OCI-LY7 (cell line): ENCODE data around the gene SBNO1. TPM values are rescaled to one million over a fixed set of nuclear protein-coding genes. Genes with fewer than 3 reads are reported as not detected.

Experiments used
- BruUV-seq: library from RNA; stranded (reverse); fragments of 400-500 nt; replicated peaks from 2 replicates; lab custom pipeline; 2021; lab: Mats Ljungman, UMichigan
- CTCF ChIA-PET: fragments of 300-600 bp; sonication (Branson Sonifier 250); formaldehyde crosslinking; loops from one replicate; lab custom pipeline; 2022; ENCODE audit warnings: antibody characterized with exemption; ENCODE audit not compliant: unreplicated experiment; lab: Charles Lee
- POLR2A ChIA-PET: fragments of 300-600 bp; sonication (Branson Sonifier 250); formaldehyde crosslinking; loops from one replicate; lab custom pipeline; 2022; ENCODE audit warnings: antibody characterized with exemption; lab: Charles Lee
- DNase-seq: peaks from one replicate; pipeline ENCODE4 v3.0.0-alpha.2; 2015; ENCODE audit warnings: low spot score
- H2AFZ ChIP-seq: fragments of 200-600 bp; sonication (generic), shearing (Covaris generic); 2 replicates; pipeline ENCODE4 v1.6.1; 2014; ENCODE audit warnings: mild to moderate bottlenecking, antibody characterized with exemption, low read length, moderate library complexity
- H3K27ac ChIP-seq: fragments of 200-600 bp; sonication (generic); 2 replicates; pipeline ENCODE4 v1.5.1; 2014; ENCODE audit warnings: mixed run types, low read depth, mild to moderate bottlenecking, moderate library complexity, low read length, inconsistent platforms; ENCODE audit not compliant: poor library complexity, severe bottlenecking
- H3K36me3 ChIP-seq: fragments of 200-600 bp; sonication (generic); 2 replicates; pipeline ENCODE4 v1.6.1; 2014; ENCODE audit warnings: mild to moderate bottlenecking, antibody characterized with exemption, low read length, moderate library complexity, mixed read lengths; ENCODE audit not compliant: insufficient read depth
- H3K4me1 ChIP-seq: fragments of 200-600 bp; sonication (generic); 2 replicates; pipeline ENCODE4 v1.5.1; 2014; ENCODE audit warnings: mild to moderate bottlenecking, low read length; ENCODE audit not compliant: insufficient read depth, poor library complexity, severe bottlenecking
- H3K4me2 ChIP-seq: fragments of 200-600 bp; sonication (generic); 2 replicates; pipeline ENCODE4 v1.6.1; 2014; ENCODE audit warnings: mild to moderate bottlenecking, low read length
- H3K4me3 ChIP-seq: fragments of 200-600 bp; sonication (generic); 2 replicates; pipeline ENCODE4 v1.5.1; 2014; ENCODE audit warnings: mild to moderate bottlenecking, low read depth, low read length; ENCODE audit not compliant: poor library complexity, severe bottlenecking
- H3K79me2 ChIP-seq: fragments of 200-600 bp; sonication (generic); 2 replicates; pipeline ENCODE4 v1.6.1; 2016; ENCODE audit warnings: low read depth, mild to moderate bottlenecking, low read length, moderate library complexity, mixed read lengths; ENCODE audit not compliant: insufficient read depth
- H3K9me2 ChIP-seq: fragments of 200-600 bp; sonication (generic); 2 replicates; pipeline ENCODE4 v1.6.1; 2016; ENCODE audit warnings: mild to moderate bottlenecking, low read length, mixed read lengths; ENCODE audit not compliant: insufficient read depth
- H3K9me3 ChIP-seq: fragments of 200-600 bp; sonication (generic); 2 replicates; pipeline ENCODE4 v1.6.1; 2014; ENCODE audit warnings: mild to moderate bottlenecking, mixed run types, low read length, mixed read lengths
- H4K20me1 ChIP-seq: fragments of 200-600 bp; sonication (generic); 2 replicates; pipeline ENCODE4 v1.6.1; 2014; ENCODE audit warnings: mild to moderate bottlenecking, antibody characterized with exemption, low read length, moderate library complexity, mixed read lengths; ENCODE audit not compliant: insufficient read depth
- CTCF ChIP-seq: fragments of 200-600 bp; sonication (generic); conservative IDR thresholded peaks from 2 replicates; pipeline ENCODE4 v1.5.1; 2014; ENCODE audit warnings: mild to moderate bottlenecking, antibody characterized with exemption, low read length, moderate library complexity, mixed read lengths
- EZH2phosphoT487 ChIP-seq: fragments of 200-600 bp; sonication (generic); IDR thresholded peaks from 2 replicates; pipeline ENCODE4 v1.6.1; 2018; ENCODE audit warnings: low read depth, borderline replicate concordance, mild to moderate bottlenecking, mixed run types, antibody characterized with exemption, low read length, moderate library complexity, mixed read lengths
- intact Hi-C: fragments of 100-400 bp; cut with micrococcal nuclease; formaldehyde crosslinking; loops from one replicate; pipeline ENCODE4 v1.10.0; 2022; ENCODE audit not compliant: unreplicated experiment
- total RNA-seq, 2 experiments: library from RNA; depleted of rRNA in 1 of 2; stranded (reverse); fragments of >200 nt in 1 of 2; shearing (Covaris generic) in 1 of 2; gene quantifications; 2 replicates each; pipeline ENCODE4 v1.2.3, GENCODE V29; 2014 to 2022

The SBNO1 gene
- total RNA-seq, 2 experiments from 2014 or later = 23.7 to 57.3 TPM

GRCh38 chr12:123401753-123402683 lies 37.4 kb upstream of the SBNO1 start:
- Histone ChIP-seq H3K4me1 (no peaks in the 10 kb centered on the region), H3K4me2 (no peak overlapping the region), H3K79me2 (peaks cover 9% of the 10 kb centered on the region; the same call in 1 of the 2 replicates), H3K9me3 (no peaks in the 10 kb centered on the region), H3K4me3 (no peak overlapping the region), H3K27ac (no peak overlapping the region), H3K9me2 (no peaks in the 10 kb centered on the region), H4K20me1 (no peaks in the 10 kb centered on the region), H3K36me3 (peaks cover 93% of the 10 kb centered on the region), H2AFZ (no peak overlapping the region)
- ChIA-PET POLR2A (no interaction called here), CTCF (no interaction called here)
- TF ChIP-seq CTCF = no peak
- TF ChIP-seq EZH2phosphoT487 = no peak
- DNase-seq = no peak
- intact Hi-C loops = no loop called here
- no TSS peak for BruUV-seq

DNA sequence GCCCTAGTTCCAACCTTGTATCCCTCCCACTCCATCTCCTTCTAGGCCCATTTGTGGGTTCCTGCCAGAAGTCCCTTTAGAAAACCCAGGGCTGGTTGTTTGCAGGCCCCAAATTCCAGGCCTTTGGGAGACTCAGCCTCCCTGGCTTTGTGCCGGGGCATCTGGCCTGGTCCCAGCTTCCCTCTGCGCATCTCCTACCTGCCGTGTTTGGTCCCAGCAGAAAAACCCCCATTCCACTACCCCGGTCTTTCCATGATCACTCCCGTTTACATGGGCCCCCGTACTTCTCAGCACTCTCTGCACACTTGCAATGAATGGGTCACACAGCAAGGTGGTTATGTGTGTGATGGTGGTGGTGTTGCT lies 34.6 kb upstream of the SBNO1 start:
- Histone ChIP-seq H3K4me2 (no peak overlapping the region), H3K9me3 (no peaks in the 10 kb centered on the region), H3K27ac (no peak overlapping the region), H3K79me2 (peaks cover 9% of the 10 kb centered on the region; the same call in 1 of the 2 replicates), H3K36me3 (peaks cover 92% of the 10 kb centered on the region), H3K4me1 (no peaks in the 10 kb centered on the region), H2AFZ (no peak overlapping the region), H4K20me1 (no peaks in the 10 kb centered on the region), H3K4me3 (no peak overlapping the region), H3K9me2 (no peaks in the 10 kb centered on the region)
- ChIA-PET CTCF (no interaction called here), POLR2A (no interaction called here)
- TF ChIP-seq EZH2phosphoT487 (no peak), CTCF (no peak)
- intact Hi-C loops = no loop called here
- DNase-seq = no peak
- no TSS peak for BruUV-seq
